Uterus (tissue), 4 donors: ENCODE measurements around the gene TMEM252. TPM values are rescaled to one million over a fixed set of nuclear protein-coding genes. Genes with fewer than 3 reads are reported as not detected.
A peak's percentile ranks its signal among the peaks of the same experiment; 100 is the strongest.

Source experiments
- DNase-seq, 2 donors: peaks; one replicate each; pipeline ENCODE4 v3.0.0-alpha.2; 2019 to 2020
- H3K27ac ChIP-seq, 2 donors: fragments of 200-600 bp; sonication (generic); 1 replicate in 1 of 2; 2 replicates in 1 of 2; pipeline ENCODE4 v1.5.1; 2016 to 2018
- H3K27me3 ChIP-seq, 2 donors: fragments of 200-600 bp; sonication (generic); one replicate each; pipeline ENCODE4 v1.5.1; 2018 to 2019; ENCODE audit warnings: control low read depth in 1 of 2
- H3K36me3 ChIP-seq, 2 donors: fragments of 200-600 bp; sonication (generic); one replicate each; pipeline ENCODE4 v1.5.1; 2019; ENCODE audit warnings: control low read depth in 1 of 2
- H3K4me1 ChIP-seq, 2 donors: fragments of 200-600 bp; sonication (generic); one replicate each; pipeline ENCODE4 v1.5.1; 2018 to 2019; ENCODE audit warnings: control low read depth in 1 of 2
- H3K4me3 ChIP-seq, 2 donors: fragments of 200-600 bp; sonication (generic); 1 replicate in 1 of 2; 2 replicates in 1 of 2; pipeline ENCODE4 v1.5.1; 2018 to 2019; ENCODE audit warnings: mild to moderate bottlenecking in 1 of 2
- H3K9me3 ChIP-seq, 2 donors: fragments of 200-600 bp; sonication (generic); one replicate each; pipeline ENCODE4 v1.5.1; 2019; ENCODE audit warnings: control low read depth in 1 of 2
- POLR2A ChIP-seq, 2 donors: fragments of 450-650 bp; IDR thresholded peaks; one replicate each; pipeline ENCODE4 v1.6.1; 2016; ENCODE audit warnings: antibody characterized with exemption in 2 of 2, mild to moderate bottlenecking in 1 of 2, moderate library complexity in 1 of 2
- intact Hi-C: fragments of 100-400 bp; cut with DNase I; formaldehyde crosslinking; loops from one replicate; pipeline ENCODE4 v1.15.1; 2023; ENCODE audit warnings: low total_unique reads
- total RNA-seq, 4 donors: library from RNA; depleted of rRNA in 3 of 4; stranded (reverse); fragments of >200 nt in 3 of 4; gene quantifications; one replicate each; pipeline versions ENCODE4 v1.1.0 to v1.2.4, GENCODE V29; 2014 to 2023
- TF ChIP-seq, protein P1 (sequence below), 4 experiments: fragments of 200-600 bp in 2 of 4; fragments of 450-650 bp in 2 of 4; sonication (generic) in 2 of 4; IDR thresholded peaks; one replicate each; pipeline ENCODE4 v1.5.1; 2016 to 2019; ENCODE audit warnings: antibody characterized with exemption in 4 of 4, mild to moderate bottlenecking in 2 of 4, moderate library complexity in 1 of 4
- donor health status: DM: yes; HTN: yes; CAD: no.

Gene TMEM252
- total RNA-seq, 4 donors from 2014 or later = 0.69 TPM; not detected in 3

- no peak overlapping the region for H3K4me3 ChIP-seq
- no peaks in the 10 kb centered on the region for H3K27me3 ChIP-seq
- intact Hi-C loops = no loop called here
- H3K9me3 ChIP-seq = no peaks in the 10 kb centered on the region
- H3K27ac ChIP-seq = peak overlapping the region; percentile 84 to 90
- H3K36me3 ChIP-seq = no peaks in the 10 kb centered on the region
- peaks cover 2 to 8% of the 10 kb centered on the region in 2 donors for H3K4me1 ChIP-seq
- TF ChIP-seq POLR2A (IDR thresholded peaks at IDR 0.05) = no peak
- TF ChIP-seq, protein P1, sequence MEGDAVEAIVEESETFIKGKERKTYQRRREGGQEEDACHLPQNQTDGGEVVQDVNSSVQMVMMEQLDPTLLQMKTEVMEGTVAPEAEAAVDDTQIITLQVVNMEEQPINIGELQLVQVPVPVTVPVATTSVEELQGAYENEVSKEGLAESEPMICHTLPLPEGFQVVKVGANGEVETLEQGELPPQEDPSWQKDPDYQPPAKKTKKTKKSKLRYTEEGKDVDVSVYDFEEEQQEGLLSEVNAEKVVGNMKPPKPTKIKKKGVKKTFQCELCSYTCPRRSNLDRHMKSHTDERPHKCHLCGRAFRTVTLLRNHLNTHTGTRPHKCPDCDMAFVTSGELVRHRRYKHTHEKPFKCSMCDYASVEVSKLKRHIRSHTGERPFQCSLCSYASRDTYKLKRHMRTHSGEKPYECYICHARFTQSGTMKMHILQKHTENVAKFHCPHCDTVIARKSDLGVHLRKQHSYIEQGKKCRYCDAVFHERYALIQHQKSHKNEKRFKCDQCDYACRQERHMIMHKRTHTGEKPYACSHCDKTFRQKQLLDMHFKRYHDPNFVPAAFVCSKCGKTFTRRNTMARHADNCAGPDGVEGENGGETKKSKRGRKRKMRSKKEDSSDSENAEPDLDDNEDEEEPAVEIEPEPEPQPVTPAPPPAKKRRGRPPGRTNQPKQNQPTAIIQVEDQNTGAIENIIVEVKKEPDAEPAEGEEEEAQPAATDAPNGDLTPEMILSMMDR (IDR thresholded peaks at IDR 0.05) = no peak
- peak in 1 of 2 donors; percentile 46 for DNase-seq
Measured at GRCh38 chr9:68500457-68501381, 40.0 kb downstream of the TMEM252 start.

GRCh38 chr9:68498816-68499215 is 41.9 kb downstream of the TMEM252 start:
- no peak for TF ChIP-seq POLR2A (IDR thresholded peaks at IDR 0.05)
- TF ChIP-seq, protein P1 (IDR thresholded peaks at IDR 0.05) = no peak
- DNase-seq = no peak
- intact Hi-C loops = no loop called here
- peak overlapping the region; percentile 84 to 90 for H3K27ac ChIP-seq
- no peaks in the 10 kb centered on the region for H3K27me3 ChIP-seq
- H3K4me1 ChIP-seq = peaks cover 5 to 8% of the 10 kb centered on the region in 2 donors
- H3K36me3 ChIP-seq = no peaks in the 10 kb centered on the region
- no peak overlapping the region for H3K4me3 ChIP-seq
- no peaks in the 10 kb centered on the region for H3K9me3 ChIP-seq

DNA sequence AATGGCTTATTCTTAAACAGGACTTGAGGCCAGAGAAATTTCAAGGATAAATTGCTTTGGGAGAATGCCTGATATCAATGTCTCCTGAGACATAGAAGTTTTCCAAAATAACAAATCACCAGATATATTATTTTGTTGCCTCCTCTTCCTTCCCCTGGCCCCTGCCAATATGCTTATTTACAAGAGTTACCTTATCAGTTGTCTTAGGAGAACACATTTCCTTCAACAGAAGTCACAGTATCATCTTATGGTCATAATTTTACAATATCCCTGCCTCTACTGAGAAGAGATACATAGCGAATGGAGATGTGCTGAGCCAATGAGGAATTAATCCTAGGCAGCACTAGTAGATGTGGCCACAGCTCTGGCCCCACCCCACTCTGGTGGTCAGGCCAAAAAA is 43.1 kb downstream of the TMEM252 start:
- DNase-seq = no peak
- Histone ChIP-seq H3K27ac (peak overlapping the region; percentile 84 to 90), H3K27me3 (no peaks in the 10 kb centered on the region), H3K4me3 (no peak overlapping the region), H3K9me3 (no peaks in the 10 kb centered on the region), H3K36me3 (no peaks in the 10 kb centered on the region), H3K4me1 (peaks cover 8% of the 10 kb centered on the region in 2 donors)
- intact Hi-C loops = no loop called here
- TF ChIP-seq, protein P1 (IDR thresholded peaks at IDR 0.05) = no peak
- no peak for TF ChIP-seq POLR2A (IDR thresholded peaks at IDR 0.05)

DNA sequence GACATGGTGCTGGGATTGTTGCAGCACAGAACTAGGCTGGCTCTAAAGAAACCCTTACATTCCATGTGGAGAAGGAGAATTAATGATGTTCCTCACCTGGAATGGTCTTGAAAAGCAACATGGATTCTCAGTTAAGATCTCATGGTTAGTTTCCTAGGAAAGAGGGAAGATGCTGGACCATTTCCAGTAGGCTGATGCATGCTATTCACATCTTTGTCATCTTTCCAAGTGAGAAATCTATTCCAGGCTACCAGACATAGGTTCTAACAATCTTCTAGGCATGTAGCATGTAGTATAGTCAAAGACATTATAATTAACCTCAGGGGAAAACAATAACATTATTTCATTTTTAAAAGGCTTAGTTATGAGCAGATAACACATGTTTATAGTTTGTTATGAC is 44.3 kb downstream of the TMEM252 start:
- Histone ChIP-seq H3K4me1 (peaks cover 6 to 8% of the 10 kb centered on the region in 2 donors), H3K4me3 (no peak overlapping the region), H3K27ac (peak overlapping the region; percentile 84 to 90), H3K9me3 (no peaks in the 10 kb centered on the region), H3K27me3 (no peaks in the 10 kb centered on the region), H3K36me3 (no peaks in the 10 kb centered on the region)
- TF ChIP-seq, protein P1 (IDR thresholded peaks at IDR 0.05) = no peak
- TF ChIP-seq POLR2A (IDR thresholded peaks at IDR 0.05) = no peak
- intact Hi-C loops = no loop called here
- DNase-seq = no peak

DNA sequence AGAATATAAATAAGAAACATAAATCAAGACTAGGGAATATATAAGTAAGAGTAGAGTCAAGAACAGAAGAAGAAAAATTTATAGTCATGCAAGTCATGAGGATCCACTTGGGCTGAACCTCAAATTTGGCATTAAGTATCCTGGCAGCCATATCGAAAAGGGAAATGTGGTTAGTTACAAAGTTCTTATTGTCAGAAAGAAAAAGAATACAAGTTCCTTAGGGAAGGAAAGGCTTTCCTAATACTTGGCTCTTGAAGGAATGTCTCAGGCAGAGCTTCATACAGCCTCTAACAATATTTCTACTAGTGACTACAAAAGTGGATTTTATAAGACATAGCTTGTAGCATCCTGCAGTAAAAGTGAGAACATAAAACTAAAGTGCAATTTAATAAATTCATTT is 45.4 kb downstream of the TMEM252 start:
- Histone ChIP-seq H3K27ac (peak overlapping the region; percentile 62 to 90), H3K4me1 (peaks cover 6 to 8% of the 10 kb centered on the region in 2 donors), H3K4me3 (no peak overlapping the region), H3K9me3 (no peaks in the 10 kb centered on the region), H3K36me3 (no peaks in the 10 kb centered on the region), H3K27me3 (no peaks in the 10 kb centered on the region)
- intact Hi-C loops = no loop called here
- DNase-seq = no peak
- no peak for TF ChIP-seq POLR2A (IDR thresholded peaks at IDR 0.05)
- TF ChIP-seq, protein P1 (IDR thresholded peaks at IDR 0.05) = no peak
